PC-3 (cell line): ENCODE data around the gene KANSL1L.

Experiments used
- EZH2 ChIP-seq: fragments of 300-600 bp; sonication (generic); IDR thresholded peaks from one replicate; pipeline ENCODE4 v1.6.1; 2017; ENCODE audit warnings: antibody characterized with exemption, mild to moderate bottlenecking, low read length; ENCODE audit not compliant: unreplicated experiment
- EZH2phosphoT487 ChIP-seq: fragments of 300-600 bp; sonication (generic); IDR thresholded peaks from 2 replicates; pipeline ENCODE4 v1.6.1; 2018; ENCODE audit warnings: mild to moderate bottlenecking, antibody characterized with exemption, low read length, borderline replicate concordance
- TF ChIP-seq, protein P1 (sequence below): fragments of 300-600 bp; sonication (generic); conservative IDR thresholded peaks from 2 replicates; pipeline ENCODE4 v1.5.1; 2017; ENCODE audit warnings: antibody characterized with exemption, low read depth, mild to moderate bottlenecking, low read length

DNA sequence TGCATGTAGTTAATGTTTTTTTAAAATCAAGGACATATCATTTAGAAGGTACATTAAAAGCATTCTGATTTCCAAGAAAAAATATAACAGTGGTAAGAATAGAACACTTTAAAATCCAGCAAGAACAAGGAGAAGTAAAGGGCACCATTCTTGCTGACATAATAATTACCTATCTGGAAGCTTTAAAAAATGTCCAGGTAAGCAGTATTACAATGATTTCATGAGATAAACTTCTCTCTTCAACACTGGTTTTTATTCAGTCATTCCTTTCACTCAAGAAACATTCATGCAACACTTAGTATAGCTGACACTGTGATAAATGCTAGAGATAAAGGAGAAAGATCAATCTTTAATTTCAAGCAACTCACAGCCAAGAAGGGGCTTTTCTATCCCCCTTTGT is 2.9 kb upstream of the KANSL1L start:
- TF ChIP-seq, protein P1, sequence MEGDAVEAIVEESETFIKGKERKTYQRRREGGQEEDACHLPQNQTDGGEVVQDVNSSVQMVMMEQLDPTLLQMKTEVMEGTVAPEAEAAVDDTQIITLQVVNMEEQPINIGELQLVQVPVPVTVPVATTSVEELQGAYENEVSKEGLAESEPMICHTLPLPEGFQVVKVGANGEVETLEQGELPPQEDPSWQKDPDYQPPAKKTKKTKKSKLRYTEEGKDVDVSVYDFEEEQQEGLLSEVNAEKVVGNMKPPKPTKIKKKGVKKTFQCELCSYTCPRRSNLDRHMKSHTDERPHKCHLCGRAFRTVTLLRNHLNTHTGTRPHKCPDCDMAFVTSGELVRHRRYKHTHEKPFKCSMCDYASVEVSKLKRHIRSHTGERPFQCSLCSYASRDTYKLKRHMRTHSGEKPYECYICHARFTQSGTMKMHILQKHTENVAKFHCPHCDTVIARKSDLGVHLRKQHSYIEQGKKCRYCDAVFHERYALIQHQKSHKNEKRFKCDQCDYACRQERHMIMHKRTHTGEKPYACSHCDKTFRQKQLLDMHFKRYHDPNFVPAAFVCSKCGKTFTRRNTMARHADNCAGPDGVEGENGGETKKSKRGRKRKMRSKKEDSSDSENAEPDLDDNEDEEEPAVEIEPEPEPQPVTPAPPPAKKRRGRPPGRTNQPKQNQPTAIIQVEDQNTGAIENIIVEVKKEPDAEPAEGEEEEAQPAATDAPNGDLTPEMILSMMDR = no peak
- TF ChIP-seq EZH2phosphoT487 = no peak
- no peak for TF ChIP-seq EZH2
